GM12875 (cell line): ENCODE data around the gene CNTN4.
A peak's percentile ranks its signal among the peaks of the same experiment; 100 is the strongest.

Source experiments
- H3K4me3 ChIP-seq: one replicate; pipeline ENCODE4 v1.5.1; 2011; ENCODE audit warnings: low read depth, low read length, control low read depth
- CTCF ChIP-seq: IDR thresholded peaks from 2 replicates; pipeline ENCODE4 v1.5.1; 2011; ENCODE audit warnings: low read depth, mild to moderate bottlenecking, control low read depth, inconsistent platforms, low read length, moderate library complexity, borderline replicate concordance; ENCODE audit not compliant: insufficient read depth

Gene CNTN4

GRCh38 chr3:2706836-2707210 is 608.2 kb downstream of the CNTN4 start:
- no peak for TF ChIP-seq CTCF
- no peak overlapping the region for H3K4me3 ChIP-seq

- no peak for TF ChIP-seq CTCF
- H3K4me3 ChIP-seq = no peak overlapping the region
Measured at GRCh38 chr3:2711081-2711480, 612.4 kb downstream of the CNTN4 start.

GRCh38 chr3:2713923-2714322 is 615.3 kb downstream of the CNTN4 start:
- no peak overlapping the region for H3K4me3 ChIP-seq
- TF ChIP-seq CTCF = peak; percentile 22; the same call in 1 of the 2 replicates

GRCh38 chr3:2714834-2715233 is 616.2 kb downstream of the CNTN4 start:
- TF ChIP-seq CTCF = no peak

GRCh38 chr3:2727101-2727500 is 628.4 kb downstream of the CNTN4 start:
- TF ChIP-seq CTCF = no peak
- H3K4me3 ChIP-seq = no peak overlapping the region

More at GRCh38 chr3:2714834-2715233, 616.2 kb downstream of the CNTN4 start:
- no peak overlapping the region for H3K4me3 ChIP-seq

GRCh38 chr3:2727610-2728318 is 629.1 kb downstream of the CNTN4 start:
- TF ChIP-seq CTCF = no peak
- no peak overlapping the region for H3K4me3 ChIP-seq

GRCh38 chr3:2731843-2732242 is 633.2 kb downstream of the CNTN4 start:
- H3K4me3 ChIP-seq = no peak overlapping the region
- no peak for TF ChIP-seq CTCF
